EH (cell line): Measurements from ENCODE around the gene PHACTR3.
A peak's percentile ranks its signal among the peaks of the same experiment; 100 is the strongest.

Experiments
- DNase-seq: peaks from one replicate; pipeline ENCODE4 v3.0.0-alpha.2; 2015; ENCODE audit warnings: low read depth

The PHACTR3 gene

GRCh38 chr20:59574308-59574707 is 30.0 kb upstream of the PHACTR3 start:
- DNase-seq, result no peak

DNA sequence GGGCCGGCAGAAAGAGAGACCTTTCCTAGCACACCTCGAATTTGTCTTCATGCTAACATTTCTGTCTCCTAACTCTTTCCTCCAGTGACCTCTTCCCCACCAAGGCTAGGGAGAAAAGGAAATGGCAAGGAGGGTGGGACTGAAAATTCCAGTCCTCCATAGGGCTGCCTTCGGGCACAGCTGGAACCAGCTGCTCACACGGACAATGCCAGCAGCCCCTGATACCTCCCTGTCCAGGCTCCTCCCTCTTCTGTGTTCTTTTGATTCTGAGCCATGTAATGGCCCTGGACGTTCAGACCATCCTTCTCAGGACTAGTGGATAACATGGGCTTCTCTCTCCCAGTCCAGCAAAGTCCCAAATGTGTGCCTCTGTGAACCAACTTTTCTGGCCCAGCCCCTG is 29.1 kb upstream of the PHACTR3 start:
- no peak for DNase-seq

DNA sequence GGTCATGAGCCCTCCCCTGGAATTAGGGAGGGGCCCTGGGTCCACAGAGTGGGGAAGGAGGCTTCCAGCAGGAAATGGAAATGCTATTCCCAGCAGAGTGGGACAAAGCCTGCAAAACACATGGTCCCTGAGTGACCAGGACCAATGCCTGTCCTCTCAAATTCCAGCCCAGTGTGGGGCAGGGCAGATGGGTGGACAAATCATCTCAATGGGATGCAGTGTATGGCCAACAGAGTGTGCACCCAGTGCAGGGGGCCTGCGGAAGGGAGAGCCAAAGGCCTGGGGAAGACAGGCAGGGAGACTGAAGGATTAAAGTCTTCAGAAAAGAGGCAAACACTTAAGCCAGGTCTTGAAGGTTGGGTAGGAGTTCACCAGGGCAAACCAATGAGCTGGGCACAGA is 28.7 kb upstream of the PHACTR3 start:
- no peak for DNase-seq

DNA sequence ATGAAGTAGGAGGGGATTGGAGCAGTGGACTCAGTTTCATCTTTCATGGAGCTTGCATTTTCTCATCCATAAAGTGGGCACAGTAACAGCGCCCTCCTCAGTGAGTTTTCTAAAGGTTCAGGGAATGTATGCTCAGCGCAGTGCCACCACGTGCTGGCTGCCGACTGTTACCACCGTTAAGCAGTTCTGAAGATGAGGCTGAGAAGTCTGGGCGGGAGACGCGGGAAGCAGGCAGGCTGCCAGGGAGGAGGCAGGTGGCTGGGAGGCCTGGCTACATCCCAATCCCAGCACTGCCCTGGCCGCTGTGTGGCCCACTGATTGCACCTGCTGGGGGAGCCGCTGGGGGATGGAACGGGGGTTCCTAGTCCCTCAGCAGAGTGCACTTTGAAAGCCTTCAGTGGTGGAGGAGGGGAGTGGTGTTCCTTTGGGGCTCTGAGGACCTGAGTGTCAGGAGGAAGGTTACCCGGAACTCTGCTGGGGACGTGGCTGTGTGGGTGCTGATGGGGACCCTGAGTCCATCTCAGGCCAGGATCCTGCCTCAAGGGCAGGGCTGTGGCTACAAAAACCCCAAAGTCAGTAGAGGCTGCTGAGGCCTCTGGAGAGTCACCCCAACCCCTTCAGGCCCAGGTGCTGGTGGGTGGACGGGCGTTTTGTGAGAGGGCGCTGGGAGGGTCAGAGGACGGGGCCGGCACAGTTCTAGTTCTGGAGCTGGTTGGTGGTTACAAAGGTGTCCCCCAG is 28.0 kb upstream of the PHACTR3 start:
- no peak for DNase-seq

DNA sequence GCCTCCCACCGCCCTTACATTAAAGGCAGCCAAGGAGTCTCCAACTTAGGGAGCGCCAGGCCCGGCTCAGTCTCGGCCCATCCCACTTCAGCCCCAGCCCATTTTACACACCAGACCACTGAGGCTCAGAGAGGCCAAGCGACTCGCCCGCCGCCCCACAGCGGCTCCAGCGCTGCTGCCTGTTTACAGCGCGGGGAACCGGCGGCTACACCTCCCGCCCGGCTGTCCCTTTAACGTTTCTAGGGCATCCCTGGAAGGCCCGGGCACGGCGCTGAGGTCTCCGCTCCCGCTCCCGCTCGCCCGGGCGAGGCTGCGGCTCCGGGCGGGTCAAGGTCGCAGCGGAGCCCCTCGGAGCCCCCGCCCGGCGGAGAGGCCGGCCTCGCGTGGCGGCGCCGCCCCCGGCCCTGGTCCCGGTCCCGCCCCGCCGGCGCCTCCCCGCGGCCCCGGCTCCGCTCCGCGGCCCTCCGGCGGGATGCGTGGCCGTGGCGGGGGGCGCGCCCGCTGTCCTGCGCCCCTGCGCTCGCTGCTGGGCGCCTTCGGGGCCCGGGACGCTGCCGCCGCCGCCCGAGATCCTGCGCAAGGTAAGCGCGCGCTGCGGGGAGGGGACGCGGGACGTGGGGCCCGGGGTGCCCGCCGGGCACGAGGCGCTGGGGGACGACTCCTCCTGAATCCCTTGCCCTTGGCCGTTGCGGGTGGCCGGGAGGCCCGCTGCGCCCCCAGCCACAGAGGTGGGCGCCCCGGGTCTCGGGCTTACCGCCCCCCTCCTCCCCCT is 27.1 kb upstream of the PHACTR3 start:
- DNase-seq, result no peak

DNA sequence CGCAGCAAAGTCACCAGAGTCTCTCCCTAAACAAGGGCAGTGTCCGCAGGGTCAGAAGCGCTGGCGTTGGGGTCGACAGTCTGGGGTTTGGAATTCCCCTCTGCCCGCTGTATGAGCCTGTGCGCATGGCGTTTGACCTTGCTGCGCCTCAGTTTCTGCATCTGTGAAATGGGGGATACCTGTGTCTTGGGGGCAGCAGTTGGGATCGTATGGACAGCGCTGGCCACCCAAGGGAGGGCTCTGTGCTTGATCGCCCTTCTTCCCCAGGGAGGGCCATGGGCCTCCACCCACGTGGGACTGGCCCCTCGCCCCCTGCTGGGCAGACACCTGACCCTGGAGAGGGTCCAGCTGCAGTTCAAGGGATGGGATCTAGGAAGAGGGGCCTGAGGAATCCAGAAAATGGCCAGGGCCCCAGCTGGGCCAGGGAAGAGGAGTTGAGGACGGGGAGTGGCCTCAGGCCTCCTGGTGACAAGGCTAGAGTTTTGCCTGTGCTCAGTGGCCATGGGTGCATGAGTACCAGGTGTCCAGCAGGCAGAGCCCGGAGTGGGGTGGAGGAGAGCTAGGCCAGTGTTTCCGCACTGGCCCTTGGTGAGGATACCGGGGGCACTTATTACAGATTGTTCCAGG is 26.4 kb upstream of the PHACTR3 start:
- no peak for DNase-seq

GRCh38 chr20:59578436-59579403 is 25.6 kb upstream of the PHACTR3 start:
- DNase-seq, result no peak

DNA sequence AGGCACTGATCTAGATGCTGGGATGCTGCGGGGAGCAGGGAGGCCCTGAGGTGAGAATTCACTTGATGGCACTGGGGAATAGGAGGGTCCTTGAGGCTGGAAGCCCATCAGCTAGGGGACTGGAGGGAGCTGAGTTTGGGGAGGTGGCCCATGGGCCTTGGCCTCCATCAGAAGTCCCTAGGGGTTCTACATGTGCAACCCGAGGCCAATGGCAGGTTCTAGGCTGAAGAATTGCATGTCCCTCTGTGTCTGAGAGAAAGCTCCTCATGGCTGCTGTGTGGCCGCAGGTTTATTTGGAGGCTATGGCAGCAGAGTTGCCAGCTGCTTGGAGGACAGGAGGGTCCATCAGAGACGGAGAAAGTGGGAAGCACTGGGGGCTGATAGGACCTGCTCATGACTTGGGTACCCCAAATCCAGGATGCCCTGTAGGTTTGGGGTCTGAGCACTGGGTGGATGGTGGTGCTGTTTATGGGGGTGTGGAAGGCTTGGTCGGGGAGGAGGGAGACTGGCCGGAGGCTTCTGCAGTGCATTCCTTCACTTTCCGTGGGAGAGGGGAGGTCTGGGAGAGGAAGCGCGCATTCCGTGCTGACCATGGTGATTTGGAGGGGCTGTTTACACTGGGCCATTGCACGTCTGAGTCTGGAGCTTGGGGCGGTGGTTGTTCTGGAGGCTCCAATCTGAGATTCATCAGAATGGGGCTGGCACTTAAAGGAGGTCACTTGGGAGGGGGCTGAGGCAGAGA is 24.8 kb upstream of the PHACTR3 start:
- DNase-seq, result no peak

GRCh38 chr20:59580146-59580946 is 24.0 kb upstream of the PHACTR3 start:
- DNase-seq, result peak; percentile 36

GRCh38 chr20:59580991-59581401 is 23.3 kb upstream of the PHACTR3 start:
- DNase-seq, result no peak

- no peak for DNase-seq
Measured at GRCh38 chr20:59581993-59582679, 22.2 kb upstream of the PHACTR3 start.

GRCh38 chr20:59583428-59584277 is 20.7 kb upstream of the PHACTR3 start:
- DNase-seq, result no peak

- no peak for DNase-seq
Measured at GRCh38 chr20:59584278-59584925, 19.9 kb upstream of the PHACTR3 start.

GRCh38 chr20:59585714-59586409 is 18.5 kb upstream of the PHACTR3 start:
- DNase-seq, result no peak

DNA sequence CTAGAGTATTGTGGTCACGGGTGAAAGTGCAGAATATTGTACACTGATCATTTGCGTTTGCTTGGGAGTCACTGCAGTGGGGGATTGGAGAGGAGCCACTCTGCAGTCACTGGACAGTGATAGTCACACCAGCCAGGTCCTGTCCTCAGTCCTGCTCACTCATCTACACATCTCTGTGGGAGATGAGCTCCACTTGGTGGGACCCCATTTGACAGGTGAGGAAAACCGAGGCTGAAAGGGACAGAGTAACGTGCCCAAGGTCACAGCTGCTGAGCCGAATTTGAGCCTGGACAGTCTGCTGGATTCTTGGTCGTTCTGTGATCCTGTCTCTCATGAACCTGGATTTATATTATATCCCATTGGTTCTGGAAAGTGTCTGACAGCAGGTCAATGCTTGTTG is 17.7 kb upstream of the PHACTR3 start:
- no peak for DNase-seq

DNA sequence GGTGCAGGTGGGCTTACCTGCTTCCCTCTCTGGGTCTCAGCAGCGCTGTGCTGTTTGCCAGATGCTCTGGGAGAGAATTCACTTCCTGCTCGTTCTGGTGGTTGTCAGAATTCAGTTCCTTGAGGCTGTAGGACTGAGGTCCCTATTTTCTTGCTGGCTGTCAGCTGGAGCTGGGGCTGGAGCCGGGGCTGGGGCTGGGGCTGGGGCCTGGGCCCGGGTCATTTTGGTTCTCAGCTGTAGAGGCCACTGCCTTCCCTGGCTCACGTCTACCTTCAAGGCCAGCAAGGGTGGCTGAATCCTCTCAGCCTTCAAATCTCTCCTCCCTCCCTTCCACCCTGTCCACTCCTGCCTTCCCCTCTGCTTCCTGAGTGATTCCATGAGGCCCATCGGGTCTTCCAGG is 16.8 kb upstream of the PHACTR3 start:
- no peak for DNase-seq

DNA sequence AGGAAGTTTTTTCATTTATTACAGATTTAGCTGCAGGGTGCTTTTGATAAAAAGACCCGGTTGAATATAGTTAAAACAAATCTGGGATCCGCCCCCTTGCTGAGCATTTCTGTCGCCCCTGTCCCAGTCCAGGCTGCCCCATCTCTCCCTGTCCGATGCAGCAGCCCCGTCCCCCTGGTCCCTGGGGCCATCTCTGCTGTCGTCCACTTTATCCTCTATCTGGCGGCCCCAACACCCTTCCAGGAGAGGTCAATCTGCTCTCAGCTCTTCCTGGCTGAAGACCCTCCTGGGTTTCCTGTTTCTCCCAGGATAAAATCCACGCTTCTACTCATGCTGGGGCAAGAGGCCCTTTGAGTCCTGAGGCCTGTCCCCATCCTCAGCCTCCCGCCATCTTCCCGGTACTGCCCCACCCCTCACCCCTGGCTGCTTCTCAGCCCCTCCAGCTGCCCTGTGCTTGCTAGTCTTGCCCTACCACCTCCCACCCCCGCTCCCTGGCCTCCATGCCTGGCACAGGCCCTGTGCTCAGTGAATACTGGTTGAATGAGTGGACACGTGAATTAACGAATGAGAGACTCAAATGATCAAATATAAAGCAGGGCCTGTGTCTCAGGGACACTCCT is 16.0 kb upstream of the PHACTR3 start:
- DNase-seq, result no peak
